ENCODE measurements around the gene PTPN4. TPM values are rescaled to one million over a fixed set of nuclear protein-coding genes. Genes with fewer than 3 reads are reported as not detected.
A peak's percentile ranks its signal among the peaks of the same experiment; 100 is the strongest.
"Not testable (repeated sequence)": the region's sequence is repeated elsewhere in the genome, so short reads cannot be mapped to it uniquely, and the experiment has no call there.

Gene PTPN4
- total RNA-seq, 1 experiment from 2014 or later = 12.9 TPM

DNA sequence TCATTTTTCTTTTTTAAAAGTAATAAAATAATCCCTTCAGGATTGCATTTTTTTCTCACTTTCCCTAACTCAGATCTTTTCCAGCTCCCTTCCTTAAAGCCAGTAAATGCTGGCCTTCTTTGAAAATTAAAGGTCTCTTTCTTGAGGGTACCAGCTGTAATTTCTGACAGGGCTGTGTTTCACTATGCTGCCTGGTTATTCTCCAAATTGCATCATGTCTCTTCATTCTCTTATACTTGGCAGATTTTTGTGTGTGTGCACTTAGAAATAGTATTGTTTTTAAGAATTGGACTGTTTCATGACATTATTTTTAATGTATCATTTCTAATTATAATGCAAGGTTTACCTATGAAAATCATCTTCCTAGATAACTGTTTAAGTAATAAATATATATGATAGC, 181.1 kb downstream of the PTPN4 start:
- DNase-seq (ENCODE audit: low read depth) = no peak

DNA sequence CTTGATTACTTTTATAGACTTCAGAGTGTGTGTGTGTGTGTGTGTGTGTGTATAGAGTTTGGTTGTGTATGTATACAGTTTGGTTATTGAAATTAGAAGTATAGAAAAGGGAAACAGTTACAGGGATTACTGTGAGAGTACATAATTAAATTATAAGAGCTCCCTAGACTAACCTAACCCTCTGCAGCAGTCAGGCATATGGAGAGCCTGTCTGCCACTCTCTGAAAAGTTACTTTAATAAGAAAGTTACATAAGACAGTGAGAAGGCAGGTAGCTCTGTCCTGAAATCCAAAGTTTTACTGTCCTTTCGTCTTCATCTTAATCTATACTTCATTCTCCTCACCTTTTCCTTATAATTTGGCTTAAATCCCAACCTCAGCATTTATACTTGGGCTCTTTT, 181.7 kb downstream of the PTPN4 start:
- DNase-seq (ENCODE audit: low read depth) = no peak

DNA sequence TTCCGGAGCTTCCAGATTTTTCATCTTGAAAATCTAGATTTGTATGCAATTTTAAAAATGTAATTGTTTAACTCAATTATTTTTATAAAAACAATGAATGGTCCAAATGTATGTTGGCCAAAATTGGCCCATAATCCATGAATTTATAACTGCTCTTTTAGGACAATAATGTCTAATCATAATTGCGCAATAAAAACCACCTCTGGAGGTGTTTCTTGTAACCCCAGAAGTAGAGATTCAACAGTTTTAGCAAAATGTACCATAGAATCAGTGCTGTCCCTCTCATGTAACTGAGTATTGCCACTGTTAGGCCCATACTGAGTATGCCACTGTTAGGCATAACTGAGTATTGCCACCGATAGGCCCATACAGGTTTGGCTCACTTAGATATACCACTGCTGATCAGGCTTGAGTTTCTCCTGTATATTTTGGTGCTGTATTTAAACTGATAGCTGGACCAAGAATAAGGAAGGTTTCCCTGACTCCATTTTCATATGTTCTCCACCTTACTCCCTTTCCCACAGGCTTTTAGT, 182.3 kb downstream of the PTPN4 start:
- no peak for DNase-seq (ENCODE audit: low read depth)

- no peak for DNase-seq (ENCODE audit: low read depth)
Measured at GRCh38 chr2:119943058-119943457, 183.3 kb downstream of the PTPN4 start.

- DNase-seq (ENCODE audit: low read depth) = no peak
Measured at GRCh38 chr2:119947535-119947934, 187.8 kb downstream of the PTPN4 start.

- no peak for DNase-seq (ENCODE audit: low read depth)
Measured at GRCh38 chr2:119950966-119951365, 191.2 kb downstream of the PTPN4 start.

DNA sequence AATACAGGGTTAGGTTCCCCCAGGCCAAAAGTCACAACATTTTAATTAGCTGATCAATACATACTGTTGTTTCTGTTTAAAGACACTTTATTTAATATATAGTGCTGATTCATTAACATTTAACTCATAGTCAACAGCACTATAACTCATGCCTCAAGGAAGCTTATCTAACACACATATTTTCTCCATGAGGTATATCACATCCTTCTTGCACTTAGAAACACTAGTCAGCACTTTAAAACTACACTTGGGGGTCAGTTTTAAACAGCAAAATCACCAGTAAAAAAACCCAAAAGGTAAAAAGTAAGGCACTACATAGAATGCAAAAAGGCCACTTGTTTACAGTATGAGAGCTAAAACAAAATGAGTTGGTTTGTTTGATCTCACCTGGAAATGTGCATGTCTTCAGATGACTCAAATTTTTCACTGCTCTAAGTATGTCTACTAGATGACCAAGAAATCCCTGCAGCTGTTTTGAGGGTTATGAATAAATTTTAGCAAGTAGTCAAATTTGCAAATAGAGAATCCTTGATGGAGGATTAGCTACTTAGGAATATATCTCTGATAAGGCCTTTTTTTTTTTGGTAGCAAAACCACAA, 199.0 kb downstream of the PTPN4 start:
- DNase-seq (ENCODE audit: low read depth) = no peak

DNA sequence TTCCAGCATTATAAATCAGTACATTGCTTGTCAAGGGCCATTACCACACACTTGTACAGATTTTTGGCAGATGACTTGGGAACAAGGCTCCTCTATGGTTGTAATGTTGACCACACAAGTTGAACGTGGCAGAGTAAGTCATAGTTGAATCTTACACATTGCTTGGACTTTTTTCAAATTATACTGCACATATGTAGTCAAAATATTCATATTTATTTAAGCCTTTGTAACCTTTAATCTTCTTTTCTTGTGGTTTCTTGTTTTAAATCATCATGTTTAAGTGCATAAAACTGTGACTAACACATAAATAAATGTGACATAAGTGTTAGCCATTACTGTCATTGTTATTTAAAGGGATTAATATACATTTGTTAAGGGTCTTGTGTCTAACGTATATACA, 201.1 kb downstream of the PTPN4 start:
- DNase-seq (ENCODE audit: low read depth) = no peak

DNA sequence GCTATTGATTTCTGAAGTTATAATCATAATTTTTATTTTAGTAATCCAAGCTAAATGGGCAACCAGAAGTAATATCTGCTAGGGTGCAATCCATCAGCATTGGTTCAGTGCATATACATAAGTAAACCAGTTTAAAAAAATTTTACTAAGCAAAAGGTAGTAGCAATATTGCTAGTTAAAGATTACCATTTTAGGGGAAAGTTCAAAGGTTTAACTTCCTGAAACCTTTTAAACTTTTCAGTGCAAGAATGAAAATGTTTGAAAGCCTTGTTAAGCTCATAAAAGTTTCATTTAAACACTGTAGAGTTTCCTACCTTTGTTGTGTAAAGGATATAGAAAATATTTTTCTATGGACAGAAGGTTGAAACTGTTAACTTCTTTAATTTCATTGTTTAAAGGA, 222.2 kb downstream of the PTPN4 start:
- no peak for DNase-seq (ENCODE audit: low read depth)

- no peak for DNase-seq (ENCODE audit: low read depth)
Measured at GRCh38 chr2:119982506-119982905, 222.8 kb downstream of the PTPN4 start.

DNA sequence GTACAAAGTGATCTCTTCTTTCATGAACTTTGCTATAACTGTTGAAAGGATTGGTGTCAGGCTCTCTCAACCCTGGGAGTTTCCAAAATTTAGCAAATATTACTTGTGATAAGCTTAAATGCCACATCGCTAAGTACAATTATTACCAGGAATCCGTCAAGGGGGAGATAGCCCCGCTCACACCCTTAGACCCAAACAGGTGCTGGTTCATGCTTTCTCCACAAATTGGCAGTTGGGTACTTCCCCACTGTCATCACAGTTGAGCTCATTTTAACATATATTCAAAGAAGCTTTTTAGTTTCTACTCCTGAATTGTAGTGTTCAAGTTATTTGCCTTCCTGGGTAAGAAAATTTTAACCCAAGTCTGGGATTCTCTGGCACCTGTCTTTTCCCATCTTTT, 223.4 kb downstream of the PTPN4 start:
- DNase-seq (ENCODE audit: low read depth) = no peak

DNA sequence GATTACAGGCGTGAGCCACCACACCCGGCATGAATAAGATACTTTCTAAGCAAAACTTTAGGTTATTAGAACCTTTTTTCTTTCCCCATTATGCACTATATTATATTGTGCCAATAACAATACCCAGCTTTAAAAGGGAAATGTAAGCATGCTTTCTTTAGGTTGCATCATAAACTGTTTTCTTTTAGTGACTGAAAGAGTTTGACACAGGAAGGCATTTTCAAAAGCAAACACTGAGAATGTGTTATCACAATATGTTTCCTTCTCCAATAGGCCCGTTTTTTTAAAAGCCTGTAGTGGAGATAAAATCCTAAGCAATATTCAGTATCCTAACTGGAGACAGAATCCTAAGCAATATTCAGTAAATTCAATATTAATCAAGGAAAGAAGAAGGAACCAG, 236.4 kb downstream of the PTPN4 start:
- DNase-seq (ENCODE audit: low read depth) = no peak

DNA sequence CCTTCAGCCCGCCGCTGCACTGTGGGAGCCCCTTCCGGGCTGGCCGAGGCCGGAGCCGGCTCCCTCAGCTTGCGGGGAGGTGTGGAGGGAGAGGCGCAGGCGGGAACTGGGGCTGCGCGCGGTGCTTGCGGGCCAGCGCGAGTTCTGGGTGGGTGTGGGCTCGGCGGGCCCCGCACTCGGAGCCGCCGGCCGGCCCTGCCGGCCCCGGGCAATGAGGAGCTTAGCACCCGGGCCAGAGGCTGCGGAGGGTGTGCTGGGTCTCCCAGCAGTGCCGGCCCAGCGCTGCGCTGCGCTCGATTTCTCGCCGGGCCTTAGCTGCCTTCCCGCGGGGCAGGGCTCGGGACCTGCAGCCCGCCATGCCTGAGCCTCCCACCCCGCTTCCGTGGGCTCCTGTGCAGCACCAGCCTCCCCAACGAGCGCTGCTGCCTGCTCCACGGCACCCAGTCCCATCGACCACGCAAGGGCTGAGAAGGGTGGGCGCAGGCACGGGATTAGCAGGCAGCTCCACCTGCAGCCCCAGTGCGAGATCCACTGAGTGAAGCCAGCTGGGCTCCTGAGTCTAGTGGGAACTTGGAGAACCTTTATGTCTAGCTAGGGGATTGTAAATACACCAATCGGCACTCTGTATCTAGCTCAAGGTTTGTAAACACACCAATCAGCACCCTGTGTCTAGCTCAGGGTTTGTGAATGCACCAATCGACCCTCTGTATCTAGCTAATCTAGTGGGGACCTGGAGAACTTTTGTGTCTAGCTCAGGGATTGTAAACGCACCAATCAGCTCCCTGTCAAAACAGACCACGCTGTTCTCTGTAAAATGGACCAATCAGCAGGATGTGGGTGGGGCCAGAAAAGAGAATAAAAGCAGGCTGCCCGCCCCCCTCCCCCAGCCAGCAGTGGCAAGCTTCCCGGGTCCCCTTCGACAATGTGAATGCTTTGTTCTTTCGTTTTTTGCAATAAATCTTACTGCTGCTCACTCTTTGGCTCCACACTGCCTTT, 237.5 kb downstream of the PTPN4 start:
- DNase-seq (ENCODE audit: low read depth) = not testable (repeated sequence)

DNA sequence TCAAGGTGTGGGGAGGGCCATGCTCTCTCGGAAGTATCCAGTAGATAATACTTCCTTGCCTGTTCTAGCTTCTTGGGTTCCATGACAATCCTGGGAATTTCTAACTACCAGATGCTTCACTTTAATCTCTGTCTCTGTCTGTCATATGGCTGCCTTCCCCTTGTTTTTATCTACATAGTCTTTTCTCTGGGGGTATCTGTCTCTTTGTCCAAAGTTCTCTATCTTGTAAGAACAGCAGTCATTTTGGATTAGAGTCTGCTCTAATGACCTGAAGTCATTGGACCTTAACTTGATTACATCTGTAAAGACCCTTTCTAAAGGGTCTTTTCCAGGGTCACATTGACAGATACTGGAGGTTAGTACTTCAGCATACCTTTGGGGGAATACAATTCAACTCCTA, 241.7 kb downstream of the PTPN4 start:
- no peak for DNase-seq (ENCODE audit: low read depth)

GRCh38 chr2:120004254-120004653, 244.5 kb downstream of the PTPN4 start:
- no peak for DNase-seq (ENCODE audit: low read depth)

- no peak for DNase-seq (ENCODE audit: low read depth)
Measured at GRCh38 chr2:120005834-120006521, 246.3 kb downstream of the PTPN4 start.

DNA sequence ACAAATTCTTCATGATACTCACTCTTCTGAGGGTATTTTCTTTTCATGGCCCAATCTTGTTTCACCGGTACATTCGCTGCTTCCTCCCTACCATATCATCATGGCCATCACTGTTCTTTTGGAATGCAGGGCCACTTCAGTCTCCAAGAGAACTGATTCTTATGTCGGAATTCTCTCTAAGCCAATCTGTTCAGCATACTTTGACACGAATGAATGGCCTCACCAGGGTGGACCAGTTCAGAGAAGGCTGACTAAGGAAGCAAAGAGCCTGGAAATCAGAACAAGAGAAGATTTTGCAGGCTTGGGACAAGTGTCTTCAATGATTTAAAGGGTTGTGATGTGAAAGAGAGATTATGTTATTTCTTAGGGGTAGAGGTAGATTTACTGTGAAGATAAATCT, 248.1 kb downstream of the PTPN4 start:
- no peak for DNase-seq (ENCODE audit: low read depth)

GRCh38 chr2:120012363-120012762, 252.6 kb downstream of the PTPN4 start:
- no peak for DNase-seq (ENCODE audit: low read depth)

DNA sequence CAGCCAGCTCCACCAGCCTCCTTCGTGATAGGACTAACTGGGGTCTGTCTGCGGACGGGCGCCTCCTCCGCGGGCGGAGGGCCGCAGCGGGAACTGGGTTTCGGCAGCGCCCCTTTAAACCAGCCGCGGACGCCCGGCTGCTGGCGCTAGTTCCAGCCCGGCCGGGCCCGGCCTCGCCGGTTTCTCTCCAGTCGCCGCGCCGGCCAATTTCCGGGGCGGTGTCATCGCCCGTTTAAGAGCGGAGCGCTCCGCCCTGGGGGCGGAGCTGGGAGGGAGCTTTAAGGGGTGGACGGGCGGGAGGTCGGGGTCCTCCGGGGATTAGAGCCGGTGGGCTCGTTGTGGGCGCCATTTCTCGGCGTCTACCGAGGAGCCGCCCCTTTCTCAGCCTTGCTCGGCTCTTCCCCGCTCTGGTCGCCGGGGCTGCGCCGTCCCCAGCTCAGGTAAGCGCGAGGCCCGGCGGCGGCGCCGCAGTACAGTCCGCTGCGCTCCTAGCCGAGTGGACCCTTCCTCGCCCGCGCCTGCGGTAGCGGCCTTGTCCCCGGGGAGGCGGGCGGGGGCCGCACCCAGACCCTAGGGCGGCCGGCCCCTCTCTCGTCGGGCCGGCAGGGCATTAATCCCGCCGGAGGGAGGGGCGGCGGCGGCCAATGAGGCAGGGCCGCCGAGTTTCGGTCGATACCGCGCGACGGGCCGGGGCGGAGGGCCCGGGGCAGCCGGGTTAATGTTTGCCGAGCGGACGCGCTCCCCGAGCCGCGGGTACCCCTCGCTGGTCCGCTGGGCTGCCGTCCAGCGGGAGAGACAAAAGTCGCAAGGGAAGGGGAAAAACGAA, 253.3 kb downstream of the PTPN4 start, which contains the start of gene EPB41L5:
Gene EPB41L5 (plus strand): TSS at position 307 of the 826 bp plus-strand sequence. CDS start 6,008 bp downstream, outside the sequence.
- peak; percentile 91 for DNase-seq (ENCODE audit: low read depth)

DNA sequence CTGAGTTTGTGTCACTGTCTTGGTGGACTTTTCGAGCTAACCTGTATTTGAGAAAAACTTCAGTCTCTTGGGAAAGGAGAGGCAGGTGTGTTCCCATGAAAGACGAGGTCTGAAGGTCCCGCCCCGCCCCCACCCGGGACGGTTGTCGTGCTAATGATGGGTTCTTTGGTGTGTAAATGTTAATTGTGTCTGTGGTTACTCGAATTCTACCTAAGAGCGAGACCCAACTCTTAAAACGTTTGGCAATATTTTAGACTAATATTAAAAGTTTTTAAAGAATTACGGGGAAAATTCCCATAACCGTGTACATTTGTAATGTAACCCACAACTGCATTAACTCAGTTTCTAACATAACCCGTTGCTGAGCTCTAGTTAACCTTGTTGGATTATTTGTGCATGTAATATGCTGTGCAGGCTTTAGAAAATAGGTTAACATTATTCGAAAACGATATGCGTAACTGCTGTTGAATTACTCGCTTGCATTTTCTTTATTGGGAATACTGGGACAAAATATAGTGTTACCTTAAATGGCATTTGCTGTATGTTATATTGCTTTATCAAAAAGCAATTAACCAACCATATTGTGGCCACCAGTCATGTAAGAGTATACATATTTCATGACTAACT, 254.0 kb downstream of the PTPN4 start:
- DNase-seq (ENCODE audit: low read depth) = peak; percentile 7
